GM12874 (cell line): Measurements from ENCODE around the gene WNT3.

Experiments
- CTCF ChIP-seq: IDR thresholded peaks from 2 replicates; pipeline ENCODE4 v1.5.1; 2011; ENCODE audit warnings: low read depth, mild to moderate bottlenecking, control low read depth, low read length, moderate library complexity; ENCODE audit not compliant: insufficient read depth

WNT3 gene

GRCh38 chr17:46789610-46790009 lies 28.9 kb downstream of the WNT3 start:
- TF ChIP-seq CTCF: no peak

- TF ChIP-seq CTCF: no peak
Measured at GRCh38 chr17:46788796-46789195, 29.7 kb downstream of the WNT3 start.

- TF ChIP-seq CTCF: no peak
Measured at GRCh38 chr17:46788300-46788699, 30.2 kb downstream of the WNT3 start.

- TF ChIP-seq CTCF: no peak
Measured at GRCh38 chr17:46787478-46787877, 31.0 kb downstream of the WNT3 start.

GRCh38 chr17:46785696-46786095 lies 32.8 kb downstream of the WNT3 start:
- no peak for TF ChIP-seq CTCF

- no peak for TF ChIP-seq CTCF
Measured at GRCh38 chr17:46783031-46783593, 35.4 kb downstream of the WNT3 start.

- peak; percentile 64 for TF ChIP-seq CTCF
Measured at GRCh38 chr17:46782250-46782953, 36.1 kb downstream of the WNT3 start.
